Thoracic aorta (tissue), 2 donors: ENCODE results near the gene WNT1. TPM values are rescaled to one million over a fixed set of nuclear protein-coding genes. Genes with fewer than 3 reads are reported as not detected.
A peak's percentile ranks its signal among the peaks of the same experiment; 100 is the strongest.

Source experiments
- ATAC-seq: fragments of 150-250 bp; one replicate; pipeline ENCODE4 v1.8.0; 2017; ENCODE audit warnings: low read depth; ENCODE audit not compliant: insufficient number of reproducible peaks, low FRiP score
- DNase-seq: peaks from one replicate; pipeline ENCODE4 v3.0.0-alpha.2; 2020; ENCODE audit warnings: low spot score
- H3K27ac ChIP-seq, 2 donors: fragments of 200-600 bp; sonication (generic); 1 replicate in 1 of 2; 2 replicates in 1 of 2; pipeline ENCODE4 v1.5.1; 2016; ENCODE audit warnings: mild to moderate bottlenecking in 2 of 2, moderate library complexity in 2 of 2
- H3K27me3 ChIP-seq: fragments of 200-600 bp; sonication (generic); replicated peaks from 2 replicates; pipeline ENCODE4 v1.6.0; 2016; ENCODE audit warnings: mild to moderate bottlenecking; ENCODE audit not compliant: insufficient read depth
- H3K36me3 ChIP-seq: fragments of 200-600 bp; sonication (generic); one replicate; pipeline ENCODE4 v1.5.1; 2016
- H3K4me1 ChIP-seq, 2 donors: fragments of 200-600 bp; sonication (generic); 1 replicate in 1 of 2; 2 replicates in 1 of 2; pipeline versions ENCODE4 v1.5.1 to v1.6.0; 2016; ENCODE audit warnings: low read depth in 2 of 2, mild to moderate bottlenecking in 1 of 2; ENCODE audit not compliant: control insufficient read depth in 1 of 2
- H3K4me3 ChIP-seq: fragments of 200-600 bp; sonication (generic); 2 replicates; pipeline ENCODE4 v1.5.1; 2016; ENCODE audit warnings: mild to moderate bottlenecking
- H3K9me3 ChIP-seq: fragments of 200-600 bp; sonication (generic); 2 replicates; pipeline ENCODE4 v1.5.1; 2016
- total RNA-seq, 2 donors: library from RNA; depleted of rRNA; stranded (reverse); fragments of >200 nt; gene quantifications; one replicate each; pipeline versions ENCODE4 v1.1.0 to v1.2.3, GENCODE V29; 2016
- TF ChIP-seq, protein P1 (sequence below): fragments of 200-600 bp; sonication (generic); IDR thresholded peaks from one replicate; pipeline ENCODE4 v1.5.1; 2019; ENCODE audit warnings: antibody characterized with exemption

Gene WNT1
- total RNA-seq, 2 donors from 2014 or later, result 1.2 TPM; not detected in 1

DNA sequence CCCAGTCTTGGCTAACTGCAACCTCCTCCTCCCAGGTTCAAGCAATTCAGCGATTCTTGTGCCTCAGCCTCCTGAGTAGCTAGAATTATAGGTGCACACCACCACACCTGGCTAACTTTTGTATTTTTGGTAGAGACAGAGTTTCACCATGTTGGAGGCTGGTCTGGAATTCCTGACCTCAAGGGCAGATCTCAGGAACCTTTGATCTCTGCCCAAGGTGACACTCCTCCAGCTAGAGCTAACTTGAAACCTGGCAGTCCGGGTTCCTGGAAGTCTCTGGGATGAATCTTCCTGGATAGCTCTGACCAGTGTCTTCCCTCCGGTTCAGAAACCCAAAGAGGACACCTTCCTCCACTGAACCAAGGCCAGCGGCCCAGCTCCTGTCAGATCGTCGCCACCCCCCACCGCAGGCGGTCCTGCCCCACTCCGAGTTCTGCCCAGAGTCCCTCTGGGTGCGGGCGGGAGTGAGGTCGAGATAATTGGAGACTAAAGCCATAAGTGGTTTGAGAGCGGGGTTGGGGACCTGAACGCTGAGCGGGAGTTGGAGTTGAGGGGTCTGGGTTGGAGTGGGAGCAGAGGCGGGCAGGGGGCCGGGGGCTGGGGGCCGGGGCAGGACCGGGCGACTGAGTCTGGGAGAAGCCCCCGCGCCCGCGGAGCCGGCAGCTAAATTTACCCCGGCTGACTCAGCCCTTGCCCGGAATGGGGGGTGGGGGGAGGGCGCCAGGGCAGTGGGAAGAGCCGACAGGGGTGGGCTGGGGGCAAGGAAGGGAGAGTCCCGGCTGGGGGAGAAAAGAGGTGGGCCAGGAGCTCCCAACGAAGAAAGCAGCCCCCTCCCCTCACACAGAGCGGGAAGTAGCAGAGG lies 16.3 kb downstream of the WNT1 start:
- H3K4me1 ChIP-seq, result peaks cover 19 to 30% of the 10 kb centered on the region in 2 donors
- ATAC-seq, result no peak
- DNase-seq, result no peak
- H3K9me3 ChIP-seq, result no peaks in the 10 kb centered on the region
- H3K27me3 ChIP-seq, result peaks cover 4% of the 10 kb centered on the region
- H3K27ac ChIP-seq, result no peak overlapping the region
- no peak overlapping the region for H3K4me3 ChIP-seq
- H3K36me3 ChIP-seq, result no peaks in the 10 kb centered on the region
- TF ChIP-seq, protein P1, sequence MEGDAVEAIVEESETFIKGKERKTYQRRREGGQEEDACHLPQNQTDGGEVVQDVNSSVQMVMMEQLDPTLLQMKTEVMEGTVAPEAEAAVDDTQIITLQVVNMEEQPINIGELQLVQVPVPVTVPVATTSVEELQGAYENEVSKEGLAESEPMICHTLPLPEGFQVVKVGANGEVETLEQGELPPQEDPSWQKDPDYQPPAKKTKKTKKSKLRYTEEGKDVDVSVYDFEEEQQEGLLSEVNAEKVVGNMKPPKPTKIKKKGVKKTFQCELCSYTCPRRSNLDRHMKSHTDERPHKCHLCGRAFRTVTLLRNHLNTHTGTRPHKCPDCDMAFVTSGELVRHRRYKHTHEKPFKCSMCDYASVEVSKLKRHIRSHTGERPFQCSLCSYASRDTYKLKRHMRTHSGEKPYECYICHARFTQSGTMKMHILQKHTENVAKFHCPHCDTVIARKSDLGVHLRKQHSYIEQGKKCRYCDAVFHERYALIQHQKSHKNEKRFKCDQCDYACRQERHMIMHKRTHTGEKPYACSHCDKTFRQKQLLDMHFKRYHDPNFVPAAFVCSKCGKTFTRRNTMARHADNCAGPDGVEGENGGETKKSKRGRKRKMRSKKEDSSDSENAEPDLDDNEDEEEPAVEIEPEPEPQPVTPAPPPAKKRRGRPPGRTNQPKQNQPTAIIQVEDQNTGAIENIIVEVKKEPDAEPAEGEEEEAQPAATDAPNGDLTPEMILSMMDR, result no peak

DNA sequence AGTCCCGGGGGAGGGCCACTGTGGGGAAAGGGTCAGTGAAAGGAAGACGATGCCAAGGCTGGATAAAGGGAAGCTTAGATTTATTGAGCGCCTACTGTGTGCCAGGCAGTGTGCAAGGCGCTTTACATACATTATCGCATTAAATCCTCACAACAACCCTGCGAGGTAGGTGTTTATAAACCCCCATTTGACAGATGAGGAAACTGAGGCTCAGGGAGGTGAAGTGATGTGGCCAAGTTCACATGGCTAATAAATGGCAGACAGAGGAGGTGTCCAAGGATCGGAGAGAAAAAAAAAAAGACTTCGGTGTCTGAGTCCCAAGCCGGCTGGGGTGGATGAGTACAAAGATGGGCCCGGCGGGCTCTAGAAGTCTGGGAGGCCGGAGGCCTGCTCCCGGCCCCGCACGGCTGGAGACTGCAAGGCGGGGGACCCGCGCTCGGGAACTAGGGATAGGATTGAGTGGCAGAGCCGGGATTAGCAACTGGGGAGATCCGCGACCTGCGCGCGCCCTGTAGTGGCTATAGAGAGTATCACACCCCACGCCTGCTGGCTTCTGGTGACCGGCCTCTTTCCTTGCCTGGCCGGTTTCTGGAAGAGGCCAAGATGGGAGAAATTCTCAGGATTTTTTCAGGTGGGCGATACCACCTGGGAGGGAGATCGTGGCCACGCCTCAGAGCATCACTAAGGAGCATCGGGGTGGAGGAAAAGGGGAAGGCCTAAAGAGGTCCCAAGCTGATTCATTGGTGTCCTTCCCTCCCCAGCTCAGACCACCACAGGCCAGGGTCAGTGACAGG lies 17.2 kb downstream of the WNT1 start:
- Histone ChIP-seq H3K9me3 (no peaks in the 10 kb centered on the region), H3K27ac (no peak overlapping the region), H3K4me3 (peak overlapping the region; percentile 64), H3K27me3 (peaks cover 6% of the 10 kb centered on the region), H3K36me3 (no peaks in the 10 kb centered on the region), H3K4me1 (peaks cover 27 to 39% of the 10 kb centered on the region in 2 donors)
- ATAC-seq (peak; percentile 53), DNase-seq (no peak)
- TF ChIP-seq, protein P1, result peak; percentile 91

DNA sequence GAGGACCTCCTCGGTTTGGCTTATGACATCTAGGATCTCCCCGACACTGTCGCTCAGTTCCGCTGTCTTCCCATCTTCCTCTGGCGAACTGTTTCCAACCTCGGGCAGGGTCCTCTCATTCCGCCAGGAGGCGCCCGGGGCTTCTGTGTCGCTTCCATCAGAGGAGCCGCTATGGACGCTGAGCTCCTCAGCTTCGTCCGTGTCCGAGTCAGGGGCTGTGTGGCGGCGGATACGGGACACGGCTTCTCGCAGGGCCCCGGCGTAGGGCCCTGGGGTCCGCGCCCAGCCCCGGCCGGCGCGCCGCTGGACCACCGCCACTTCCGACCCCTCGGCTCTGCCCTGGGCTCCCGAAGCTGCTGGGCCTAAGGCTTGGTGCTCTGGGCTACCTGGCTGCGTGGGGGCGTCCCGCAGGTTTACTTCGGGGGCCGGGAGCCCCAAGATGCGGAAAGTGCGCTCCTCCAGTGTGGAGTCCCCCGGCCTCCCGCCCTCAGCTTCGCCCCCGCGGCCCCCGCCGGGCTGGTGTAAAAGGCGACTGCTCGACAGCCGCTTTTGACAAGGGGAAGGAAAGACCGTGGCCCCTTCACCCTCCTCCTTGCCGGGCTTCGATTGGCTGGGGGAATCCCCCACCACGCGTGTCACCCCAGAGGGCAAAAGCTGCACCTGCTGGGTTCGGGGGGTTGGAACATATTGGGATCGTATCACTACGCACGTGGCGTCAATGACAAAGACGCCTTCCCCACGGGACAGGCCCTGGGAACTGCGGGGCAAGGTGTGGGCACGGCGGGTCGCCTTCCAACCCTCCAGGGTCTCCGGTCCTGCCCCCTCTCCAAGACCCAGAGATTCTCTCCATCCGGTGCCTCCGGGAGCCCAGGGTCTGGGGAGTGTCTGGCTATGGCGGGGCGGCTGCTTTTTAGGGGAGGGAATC lies 18.9 kb downstream of the WNT1 start:
- H3K36me3 ChIP-seq, result no peaks in the 10 kb centered on the region
- H3K27me3 ChIP-seq, result peaks cover 10% of the 10 kb centered on the region
- H3K27ac ChIP-seq, result no peak overlapping the region
- TF ChIP-seq, protein P1, result peak; percentile 74
- ATAC-seq, result no peak
- no peaks in the 10 kb centered on the region for H3K9me3 ChIP-seq
- peaks cover 28 to 40% of the 10 kb centered on the region in 2 donors for H3K4me1 ChIP-seq
- peak overlapping the region; percentile 68 for H3K4me3 ChIP-seq
- no peak for DNase-seq

DNA sequence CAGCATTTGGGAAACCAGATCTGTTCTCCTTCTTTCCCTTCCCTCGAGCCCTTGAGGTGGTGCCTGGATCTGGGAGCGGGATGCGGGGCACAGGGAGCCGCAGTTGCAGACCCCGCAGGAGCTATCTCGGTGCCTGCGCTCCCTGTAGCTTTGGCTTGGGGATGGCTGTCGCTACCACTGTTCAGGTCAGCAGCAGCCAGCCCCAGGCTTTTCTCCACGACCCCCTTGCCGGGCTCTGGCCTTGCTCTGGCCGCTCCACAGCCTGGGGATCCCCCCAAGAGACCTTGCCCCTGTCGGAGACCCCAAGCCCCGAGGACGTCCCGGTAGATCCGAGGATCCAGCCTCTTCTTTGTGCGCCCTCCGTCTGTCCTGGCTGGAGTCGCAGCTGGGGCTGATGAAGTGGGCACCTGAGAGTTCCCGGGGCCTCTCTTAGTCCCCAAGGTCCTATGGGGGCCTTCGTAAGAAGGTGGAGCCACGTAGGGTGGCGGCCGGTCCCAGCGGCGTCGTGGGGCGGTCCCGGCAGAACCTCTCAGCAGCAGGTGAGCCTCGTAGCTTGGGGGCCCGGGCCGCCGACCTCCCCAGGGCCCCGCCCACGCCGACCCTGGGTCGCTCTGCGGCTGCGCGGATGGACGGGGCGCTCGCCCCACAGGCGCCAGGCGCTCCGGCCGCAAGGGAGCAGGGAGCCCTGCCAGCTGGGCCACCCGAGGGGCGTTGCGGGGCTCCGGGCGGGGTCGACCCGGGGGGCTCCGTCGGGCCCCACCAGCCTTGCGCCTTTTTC lies 19.8 kb downstream of the WNT1 start:
- H3K27ac ChIP-seq, result no peak overlapping the region
- H3K27me3 ChIP-seq, result peaks cover 10% of the 10 kb centered on the region
- no peak for DNase-seq
- ATAC-seq, result no peak
- H3K4me1 ChIP-seq, result peaks cover 28 to 40% of the 10 kb centered on the region in 2 donors
- TF ChIP-seq, protein P1, result no peak
- H3K36me3 ChIP-seq, result peaks cover 7% of the 10 kb centered on the region
- peak overlapping the region; percentile 68 for H3K4me3 ChIP-seq
- no peaks in the 10 kb centered on the region for H3K9me3 ChIP-seq
